GM18498 (cell line): ENCODE measurements around the gene IFNG-AS1.

Experiments used
- ATAC-seq: cut with Tn5 transposase; IDR thresholded peaks from one replicate; pipeline ENCODE4 v1.9.1; 2021; ENCODE audit warnings: mild to moderate bottlenecking, moderate library complexity; ENCODE audit not compliant: unreplicated experiment

Gene IFNG-AS1

GRCh38 chr12:67989184-67989920, at the start of gene IFNG-AS1:
TSS of gene IFNG-AS1 (plus strand) at chr12:67989447.
- ATAC-seq: peak; percentile 61

GRCh38 chr12:67939611-67940010, 49.6 kb upstream of the IFNG-AS1 start:
- ATAC-seq: no peak

GRCh38 chr12:67940780-67941243, 48.4 kb upstream of the IFNG-AS1 start:
- ATAC-seq: no peak

GRCh38 chr12:67942724-67943123, 46.5 kb upstream of the IFNG-AS1 start:
- ATAC-seq: no peak

- ATAC-seq: no peak
These were observed 45.9 kb upstream of the IFNG-AS1 start for GRCh38 chr12:67943141-67943892.

GRCh38 chr12:67944093-67944492, 45.2 kb upstream of the IFNG-AS1 start:
- ATAC-seq: no peak

- ATAC-seq: peak; percentile 67
These were observed 36.5 kb upstream of the IFNG-AS1 start for GRCh38 chr12:67952787-67953186.

GRCh38 chr12:67957383-67957782, 31.9 kb upstream of the IFNG-AS1 start:
- ATAC-seq: no peak

- ATAC-seq: no peak
These were observed 31.1 kb upstream of the IFNG-AS1 start for GRCh38 chr12:67958187-67958586.

- no peak for ATAC-seq
These were observed 24.8 kb upstream of the IFNG-AS1 start for GRCh38 chr12:67964456-67964855.

GRCh38 chr12:67966560-67966959, 22.7 kb upstream of the IFNG-AS1 start:
- ATAC-seq: peak; percentile 78

GRCh38 chr12:67968321-67968720, 20.9 kb upstream of the IFNG-AS1 start:
- ATAC-seq: no peak

GRCh38 chr12:67968725-67969124, 20.5 kb upstream of the IFNG-AS1 start:
- ATAC-seq: no peak

- ATAC-seq: no peak
These were observed 20.0 kb upstream of the IFNG-AS1 start for GRCh38 chr12:67969134-67969802.

GRCh38 chr12:67977668-67978067, 11.6 kb upstream of the IFNG-AS1 start:
- ATAC-seq: no peak

- no peak for ATAC-seq
These were observed 8.9 kb upstream of the IFNG-AS1 start for GRCh38 chr12:67980391-67980790.

GRCh38 chr12:67981287-67982162, 7.7 kb upstream of the IFNG-AS1 start:
- ATAC-seq: no peak

- ATAC-seq: no peak
These were observed 7.1 kb upstream of the IFNG-AS1 start for GRCh38 chr12:67982164-67982563.

GRCh38 chr12:67986632-67987031, 2.6 kb upstream of the IFNG-AS1 start:
- ATAC-seq: no peak

GRCh38 chr12:67988601-67989021, 636 bp upstream of the IFNG-AS1 start:
- peak; percentile 78 for ATAC-seq

GRCh38 chr12:67991158-67991557, 1.9 kb downstream of the IFNG-AS1 start:
- peak; percentile 69 for ATAC-seq
